ENCODE data around the gene PROKR2.

The PROKR2 gene

GRCh38 chr20:5316188-5317158 lies at the start of gene PROKR2:
TSS of gene PROKR2 (minus strand) at chr20:5316954. CDS start at chr20:5314369, 2,585 bp downstream.
- H3K4me1 ChIP-seq (ENCODE audit: low read length), result no peaks in the 10 kb centered on the region
- no peak within 1 kb of the TSS for H2AFZ ChIP-seq (ENCODE audit: low read depth, low read length)
- H3K4me3 ChIP-seq (ENCODE audit: low read length), result no peak within 1 kb of the TSS
- no peak within 1 kb of the TSS for H3K9ac ChIP-seq (ENCODE audit: low read length)
- no peaks in the 10 kb centered on the region for H3K9me3 ChIP-seq (ENCODE audit: insufficient read depth, low read length)
- no peaks in the 10 kb centered on the region for H3K36me3 ChIP-seq (replicated peaks; ENCODE audit: low read depth, low read length)
- H3K27ac ChIP-seq (ENCODE audit: low read length), result no peak within 1 kb of the TSS
- TF ChIP-seq EZH2phosphoT487 (IDR thresholded peaks at IDR 0.05; ENCODE audit: low read depth), result no peak
- no peak for TF ChIP-seq CTCF (IDR thresholded peaks at IDR 0.05; ENCODE audit: low read depth, low read length)
- no peaks in the 10 kb centered on the region for H4K20me1 ChIP-seq (ENCODE audit: insufficient read depth, low read length)
- H3K27me3 ChIP-seq (ENCODE audit: low read depth, low read length), result peaks cover 11% of the 10 kb centered on the region
- no peaks in the 10 kb centered on the region for H3K79me2 ChIP-seq (ENCODE audit: low read length)
- no peak within 1 kb of the TSS for H3K4me2 ChIP-seq (ENCODE audit: low read length)

- no peaks in the 10 kb centered on the region for H4K20me1 ChIP-seq (ENCODE audit: insufficient read depth, low read length)
- H3K4me1 ChIP-seq (ENCODE audit: low read length), result no peaks in the 10 kb centered on the region
- H3K79me2 ChIP-seq (ENCODE audit: low read length), result no peaks in the 10 kb centered on the region
- H2AFZ ChIP-seq (ENCODE audit: low read depth, low read length), result no peak overlapping the region
- no peak overlapping the region for H3K27ac ChIP-seq (ENCODE audit: low read length)
- TF ChIP-seq EZH2phosphoT487 (IDR thresholded peaks at IDR 0.05; ENCODE audit: low read depth) (no peak), CTCF (IDR thresholded peaks at IDR 0.05; ENCODE audit: low read depth, low read length) (no peak)
- H3K9me3 ChIP-seq (ENCODE audit: insufficient read depth, low read length), result no peaks in the 10 kb centered on the region
- H3K9ac ChIP-seq (ENCODE audit: low read length), result no peak overlapping the region
- peaks cover 23% of the 10 kb centered on the region; the same call in 1 of the 2 replicates for H3K27me3 ChIP-seq (ENCODE audit: low read depth, low read length)
- no peak overlapping the region for H3K4me2 ChIP-seq (ENCODE audit: low read length)
- H3K4me3 ChIP-seq (ENCODE audit: low read length), result no peak overlapping the region
- no peaks in the 10 kb centered on the region for H3K36me3 ChIP-seq (replicated peaks; ENCODE audit: low read depth, low read length)
Measured at GRCh38 chr20:5364997-5365597, 48.3 kb upstream of the PROKR2 start.

GRCh38 chr20:5364136-5364821 lies 47.5 kb upstream of the PROKR2 start:
- H3K27ac ChIP-seq (ENCODE audit: low read length), result no peak overlapping the region
- no peak for TF ChIP-seq CTCF (IDR thresholded peaks at IDR 0.05; ENCODE audit: low read depth, low read length)
- no peak for TF ChIP-seq EZH2phosphoT487 (IDR thresholded peaks at IDR 0.05; ENCODE audit: low read depth)
- H3K4me2 ChIP-seq (ENCODE audit: low read length), result no peak overlapping the region
- H3K4me1 ChIP-seq (ENCODE audit: low read length), result no peaks in the 10 kb centered on the region
- H3K9me3 ChIP-seq (ENCODE audit: insufficient read depth, low read length), result no peaks in the 10 kb centered on the region
- no peaks in the 10 kb centered on the region for H3K36me3 ChIP-seq (replicated peaks; ENCODE audit: low read depth, low read length)
- H3K27me3 ChIP-seq (ENCODE audit: low read depth, low read length), result peaks cover 15% of the 10 kb centered on the region; the same call in 1 of the 2 replicates
- H3K9ac ChIP-seq (ENCODE audit: low read length), result no peak overlapping the region
- no peak overlapping the region for H3K4me3 ChIP-seq (ENCODE audit: low read length)
- no peak overlapping the region for H2AFZ ChIP-seq (ENCODE audit: low read depth, low read length)
- no peaks in the 10 kb centered on the region for H4K20me1 ChIP-seq (ENCODE audit: insufficient read depth, low read length)
- no peaks in the 10 kb centered on the region for H3K79me2 ChIP-seq (ENCODE audit: low read length)

GRCh38 chr20:5362771-5363170 lies 46.0 kb upstream of the PROKR2 start:
- peaks cover 21% of the 10 kb centered on the region; the same call in 1 of the 2 replicates for H3K27me3 ChIP-seq (ENCODE audit: low read depth, low read length)
- no peak overlapping the region for H2AFZ ChIP-seq (ENCODE audit: low read depth, low read length)
- no peaks in the 10 kb centered on the region for H4K20me1 ChIP-seq (ENCODE audit: insufficient read depth, low read length)
- no peaks in the 10 kb centered on the region for H3K79me2 ChIP-seq (ENCODE audit: low read length)
- H3K27ac ChIP-seq (ENCODE audit: low read length), result no peak overlapping the region
- TF ChIP-seq CTCF (IDR thresholded peaks at IDR 0.05; ENCODE audit: low read depth, low read length), result no peak
- TF ChIP-seq EZH2phosphoT487 (IDR thresholded peaks at IDR 0.05; ENCODE audit: low read depth), result no peak
- no peaks in the 10 kb centered on the region for H3K4me1 ChIP-seq (ENCODE audit: low read length)
- no peaks in the 10 kb centered on the region for H3K36me3 ChIP-seq (replicated peaks; ENCODE audit: low read depth, low read length)
- no peaks in the 10 kb centered on the region for H3K9me3 ChIP-seq (ENCODE audit: insufficient read depth, low read length)
- H3K4me2 ChIP-seq (ENCODE audit: low read length), result no peak overlapping the region
- H3K4me3 ChIP-seq (ENCODE audit: low read length), result no peak overlapping the region
- no peak overlapping the region for H3K9ac ChIP-seq (ENCODE audit: low read length)

Data from OCI-LY3 (cell line).